ENCODE measurements around the gene GPBAR1.
"Not testable (repeated sequence)": the region's sequence is repeated elsewhere in the genome, so short reads cannot be mapped to it uniquely, and the experiment has no call there.

GPBAR1 gene

DNA sequence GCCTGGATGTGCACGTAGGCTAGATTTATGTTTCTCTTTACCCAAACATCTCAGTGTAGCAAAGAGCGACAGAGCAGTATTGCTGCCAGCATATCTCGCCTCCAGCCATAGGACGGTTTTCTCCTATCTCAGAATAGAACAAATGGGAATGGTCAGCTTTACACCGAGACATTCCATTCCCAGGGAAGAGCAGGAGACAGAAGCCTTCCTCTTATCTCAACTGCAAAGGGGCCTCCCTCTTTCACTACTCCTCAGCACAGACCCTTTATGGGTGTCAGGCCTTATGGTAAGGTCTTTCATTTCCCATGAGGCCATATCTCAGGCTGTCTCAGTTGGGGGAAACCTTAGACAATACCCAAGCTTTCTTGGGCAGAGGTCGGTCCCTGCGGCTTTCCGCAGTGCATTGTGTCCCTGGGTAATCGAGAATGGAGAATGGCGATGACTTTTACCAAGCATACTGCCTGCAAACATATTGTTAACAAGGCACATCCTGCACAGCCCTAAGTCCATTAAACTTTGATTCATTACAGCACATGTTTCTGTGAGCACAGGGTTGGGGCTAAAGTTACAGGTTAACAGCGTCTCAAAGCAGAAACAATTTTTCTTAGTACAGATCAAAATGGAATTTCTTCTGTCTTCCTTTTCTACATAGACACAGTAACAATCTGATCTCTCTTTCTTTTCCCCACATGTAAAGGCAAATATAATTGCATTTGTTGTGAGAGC, 50.9 kb downstream of the GPBAR1 start:
- DNase-seq: not testable (repeated sequence)

DNA sequence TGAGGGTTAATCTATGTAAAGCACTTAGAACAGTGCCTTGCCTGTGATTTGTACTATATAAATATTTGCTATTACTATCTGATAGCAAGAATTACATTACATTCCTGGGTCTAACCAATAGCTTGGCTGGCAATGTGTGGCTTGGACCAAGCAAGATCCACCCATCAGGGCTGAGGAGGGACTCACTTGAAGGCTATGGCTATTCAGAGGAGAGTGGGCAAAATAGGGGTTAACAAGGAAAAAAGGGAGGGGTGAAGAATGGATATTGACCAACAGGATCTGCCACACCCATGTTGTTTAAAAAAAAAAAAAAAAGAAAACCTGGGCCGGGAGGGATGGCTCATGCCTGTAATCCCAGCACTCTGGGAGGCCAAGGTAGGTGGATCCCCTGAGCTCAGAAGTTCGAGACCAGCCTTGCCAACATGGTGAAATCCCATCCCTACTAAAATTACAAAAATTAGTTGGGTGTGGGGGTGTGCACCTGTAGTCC, 51.5 kb downstream of the GPBAR1 start:
- no peak for DNase-seq

DNA sequence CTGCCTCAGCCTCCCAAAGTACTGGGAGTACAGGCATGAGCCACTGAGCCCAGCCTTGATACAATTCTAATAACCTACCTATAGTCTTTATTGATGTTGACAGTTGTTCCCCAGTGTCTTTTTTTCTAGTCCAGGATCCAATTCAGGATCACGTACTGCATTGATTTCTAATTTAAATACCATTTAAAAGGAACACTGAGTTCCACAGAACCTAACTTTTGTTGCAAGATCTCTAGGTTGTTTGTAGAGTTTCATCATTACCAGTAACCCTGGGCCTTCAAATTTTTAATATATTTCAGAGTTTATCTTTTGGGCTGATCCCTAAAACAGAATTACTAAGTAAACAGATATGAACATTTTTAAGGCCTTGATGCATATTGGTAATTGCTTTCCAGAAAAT, 52.5 kb downstream of the GPBAR1 start:
- no peak for DNase-seq
